SU-DHL-6 (cell line): ENCODE data around the gene TNNI3K.

Experiments used
- EZH2phosphoT487 ChIP-seq: fragments of 200-600 bp; sonication (generic), shearing (Covaris generic); conservative IDR thresholded peaks from 2 replicates; pipeline ENCODE4 v1.6.1; 2018; ENCODE audit warnings: mild to moderate bottlenecking, antibody characterized with exemption, low read length, moderate library complexity, mixed read lengths
- TF ChIP-seq, protein P1 (sequence below): fragments of 200-600 bp; sonication (generic); IDR thresholded peaks from one replicate; pipeline ENCODE4 v1.5.1; 2017; ENCODE audit warnings: antibody characterized with exemption, mild to moderate bottlenecking, low read length, moderate library complexity; ENCODE audit not compliant: insufficient read depth, poor library complexity, severe bottlenecking

DNA sequence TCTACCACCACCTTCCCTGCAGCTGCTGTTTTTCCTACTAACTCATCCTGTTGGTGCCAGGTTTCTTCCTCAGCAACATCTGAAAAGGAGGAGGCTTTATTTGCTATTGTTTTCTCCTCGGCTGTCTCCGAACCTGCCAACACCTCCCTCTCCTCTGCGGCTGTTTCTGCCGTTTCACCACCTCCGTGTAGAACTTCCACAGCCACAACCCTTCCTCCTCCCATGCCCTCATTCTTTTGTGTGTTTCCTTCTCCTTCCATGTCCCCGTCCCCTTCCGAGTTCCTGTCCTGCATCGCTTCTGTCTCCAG lies 336.3 kb downstream of the TNNI3K start:
- TF ChIP-seq, protein P1, sequence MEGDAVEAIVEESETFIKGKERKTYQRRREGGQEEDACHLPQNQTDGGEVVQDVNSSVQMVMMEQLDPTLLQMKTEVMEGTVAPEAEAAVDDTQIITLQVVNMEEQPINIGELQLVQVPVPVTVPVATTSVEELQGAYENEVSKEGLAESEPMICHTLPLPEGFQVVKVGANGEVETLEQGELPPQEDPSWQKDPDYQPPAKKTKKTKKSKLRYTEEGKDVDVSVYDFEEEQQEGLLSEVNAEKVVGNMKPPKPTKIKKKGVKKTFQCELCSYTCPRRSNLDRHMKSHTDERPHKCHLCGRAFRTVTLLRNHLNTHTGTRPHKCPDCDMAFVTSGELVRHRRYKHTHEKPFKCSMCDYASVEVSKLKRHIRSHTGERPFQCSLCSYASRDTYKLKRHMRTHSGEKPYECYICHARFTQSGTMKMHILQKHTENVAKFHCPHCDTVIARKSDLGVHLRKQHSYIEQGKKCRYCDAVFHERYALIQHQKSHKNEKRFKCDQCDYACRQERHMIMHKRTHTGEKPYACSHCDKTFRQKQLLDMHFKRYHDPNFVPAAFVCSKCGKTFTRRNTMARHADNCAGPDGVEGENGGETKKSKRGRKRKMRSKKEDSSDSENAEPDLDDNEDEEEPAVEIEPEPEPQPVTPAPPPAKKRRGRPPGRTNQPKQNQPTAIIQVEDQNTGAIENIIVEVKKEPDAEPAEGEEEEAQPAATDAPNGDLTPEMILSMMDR: no peak
- TF ChIP-seq EZH2phosphoT487: no peak
